CD14-positive monocyte (primary cell): ENCODE data around the gene ANO9. TPM values are rescaled to one million over a fixed set of nuclear protein-coding genes. Genes with fewer than 3 reads are reported as not detected.

Experiments
- DNase-seq, 3 donors: peaks; one replicate each; pipeline ENCODE4 v3.0.0-alpha.2; 2011 to 2022
- H2AFZ ChIP-seq: 2 replicates; pipeline ENCODE4 v1.6.0; 2012; ENCODE audit warnings: mild to moderate bottlenecking, low read depth, low read length, inconsistent platforms; ENCODE audit not compliant: insufficient read depth, poor library complexity, severe bottlenecking
- H3K27ac ChIP-seq, 2 donors: 1 replicate in 1 of 2; 2 replicates in 1 of 2; pipeline ENCODE4 v1.5.1; 2012 to 2013; ENCODE audit warnings: low read length in 2 of 2, control low read depth in 1 of 2, inconsistent platforms in 1 of 2, low read depth in 1 of 2, mild to moderate bottlenecking in 1 of 2
- H3K27me3 ChIP-seq, 2 donors: one replicate each; pipeline versions ENCODE4 v1.6.0 to v1.6.1; 2011 to 2013; ENCODE audit warnings: low read length in 2 of 2; ENCODE audit not compliant: control insufficient read depth in 2 of 2, insufficient read depth in 2 of 2
- H3K36me3 ChIP-seq, 2 donors: replicated peaks in 1 of 2; 1 replicate in 1 of 2; 2 replicates in 1 of 2; pipeline versions ENCODE4 v1.5.1 to v1.6.1; 2012 to 2013; ENCODE audit warnings: low read length in 2 of 2, control low read depth in 1 of 2, inconsistent platforms in 1 of 2, mild to moderate bottlenecking in 1 of 2; ENCODE audit not compliant: insufficient read depth in 2 of 2, control insufficient read depth in 1 of 2
- H3K4me1 ChIP-seq, 2 donors: 1 replicate in 1 of 2; 2 replicates in 1 of 2; pipeline versions ENCODE4 v1.5.1 to v1.6.1; 2012 to 2013; ENCODE audit warnings: low read length in 2 of 2, control low read depth in 1 of 2, inconsistent platforms in 1 of 2, mild to moderate bottlenecking in 1 of 2, moderate library complexity in 1 of 2; ENCODE audit not compliant: insufficient read depth in 2 of 2, control insufficient read depth in 1 of 2
- H3K4me2 ChIP-seq: replicated peaks from 2 replicates; pipeline ENCODE3; 2012; ENCODE audit warnings: low read length, moderate library complexity, mild to moderate bottlenecking; ENCODE audit not compliant: poor library complexity, severe bottlenecking; ENCODE audit errors: extremely low read depth
- H3K4me3 ChIP-seq, 3 experiments: fragments of 200-600 bp in 1 of 3; sonication (generic) in 1 of 3; replicated peaks in 1 of 3; 1 replicate in 2 of 3; 2 replicates in 1 of 3; pipeline ENCODE4 v1.5.1; 2011 to 2013; ENCODE audit warnings: low read length in 3 of 3, mild to moderate bottlenecking in 3 of 3, control low read depth in 2 of 3, low read depth in 2 of 3, inconsistent platforms in 1 of 3, moderate library complexity in 1 of 3
- H3K79me2 ChIP-seq: 2 replicates; pipeline ENCODE4 v1.6.0; 2012; ENCODE audit warnings: mild to moderate bottlenecking, control low read depth, inconsistent platforms, low read length, moderate library complexity; ENCODE audit not compliant: insufficient read depth
- H3K9ac ChIP-seq: 2 replicates; pipeline ENCODE4 v1.6.0; 2017; ENCODE audit warnings: low read length, mild to moderate bottlenecking; ENCODE audit not compliant: insufficient read depth, poor library complexity, severe bottlenecking
- H3K9me3 ChIP-seq, 2 donors: replicated peaks in 1 of 2; 1 replicate in 1 of 2; 2 replicates in 1 of 2; pipeline versions ENCODE4 v1.5.1 to v1.6.1; 2012 to 2013; ENCODE audit warnings: low read length in 2 of 2, control low read depth in 1 of 2; ENCODE audit not compliant: control insufficient read depth in 1 of 2, insufficient read depth in 1 of 2
- H4K20me1 ChIP-seq: 2 replicates; pipeline ENCODE4 v1.6.0; 2012; ENCODE audit warnings: mild to moderate bottlenecking, low read length, control low read depth, moderate library complexity; ENCODE audit not compliant: insufficient read depth
- H3K27ac Mint-ChIP-seq, 7 donors: one replicate each; pipeline ENCODE4 v1.8.0; 2020; ENCODE audit warnings: mild to moderate bottlenecking in 7 of 7, mixed read lengths in 7 of 7, moderate library complexity in 6 of 7, inconsistent platforms in 2 of 7
- H3K27me3 Mint-ChIP-seq, 3 donors: one replicate each; pipeline ENCODE4 v1.8.0; 2021 to 2022; ENCODE audit warnings: low read depth in 3 of 3, mild to moderate bottlenecking in 3 of 3, mixed read lengths in 3 of 3, moderate library complexity in 3 of 3, inconsistent platforms in 1 of 3
- H3K36me3 Mint-ChIP-seq, 2 donors: one replicate each; pipeline ENCODE4 v1.8.0; 2020; ENCODE audit warnings: mixed read lengths in 2 of 2, inconsistent platforms in 1 of 2, mild to moderate bottlenecking in 1 of 2
- H3K4me1 Mint-ChIP-seq: one replicate; pipeline ENCODE4 v1.8.0; 2020; ENCODE audit warnings: mild to moderate bottlenecking, mixed read lengths
- H3K4me3 Mint-ChIP-seq, 2 donors: one replicate each; pipeline ENCODE4 v1.8.0; 2020; ENCODE audit warnings: mild to moderate bottlenecking in 2 of 2, mixed read lengths in 2 of 2, moderate library complexity in 1 of 2
- H3K9me3 Mint-ChIP-seq, 7 donors: one replicate each; pipeline ENCODE4 v1.8.0; 2020 to 2022; ENCODE audit warnings: mixed read lengths in 7 of 7, mild to moderate bottlenecking in 6 of 7, moderate library complexity in 6 of 7, inconsistent platforms in 2 of 7
- CTCF ChIP-seq: fragments of 200-600 bp; IDR thresholded peaks from one replicate; pipeline ENCODE4 v1.8.0; 2022; ENCODE audit warnings: antibody characterized with exemption, mild to moderate bottlenecking
- WGBS: methylation state at CpG from one replicate; pipeline ENCODE4 v1.1.5; 2013; ENCODE audit warnings: missing lambda C conversion rate; ENCODE audit not compliant: insufficient coverage; 5-methylcytosine and 5-hydroxymethylcytosine counted together
- intact Hi-C, 2 donors: fragments of 100-400 bp; cut with micrococcal nuclease; formaldehyde crosslinking; loops; one replicate each; pipeline versions ENCODE4 v1.15.0 to v1.15.1; 2023
- polyA plus RNA-seq, 3 donors: library from polyadenylated mRNA; depleted of rRNA in 1 of 3; unstranded in 2 of 3; stranded (reverse) in 1 of 3; fragments of 300-500 nt in 2 of 3; fragments of >200 nt in 1 of 3; fragmentation: Illumina TruSeq in 2 of 3; gene quantifications; 1 replicate in 2 of 3; 2 replicates in 1 of 3; pipeline ENCODE4 v1.2.3, GENCODE V29; 2012 to 2021

Gene ANO9
- polyA plus RNA-seq, 3 donors = 0.18 to 0.24 TPM; not detected in 1

- TF ChIP-seq CTCF = no peak
- H3K4me1 Mint-ChIP-seq = peaks cover 24% of the 10 kb centered on the region
- Histone ChIP-seq H4K20me1 (peaks cover 15% of the 10 kb centered on the region), H3K27me3 (no peaks in the 10 kb centered on the region), H3K36me3 (peaks cover 0 to 2% of the 10 kb centered on the region in 2 donors), H3K79me2 (peaks cover 24% of the 10 kb centered on the region), H3K9ac (no peak overlapping the region), H3K4me2 (no peak overlapping the region), H3K4me1 (peaks cover 35 to 42% of the 10 kb centered on the region in 2 donors), H3K9me3 (no peaks in the 10 kb centered on the region), H3K4me3 (no peak overlapping the region), H3K27ac (no peak overlapping the region), H2AFZ (no peak overlapping the region)
- peak overlapping the region in 1 of 7 donors; percentile 8 for H3K27ac Mint-ChIP-seq
- no peak overlapping the region for H3K4me3 Mint-ChIP-seq
- H3K36me3 Mint-ChIP-seq = no peaks in the 10 kb centered on the region
- H3K9me3 Mint-ChIP-seq = no peaks in the 10 kb centered on the region
- DNase-seq = no peak
- WGBS = 86% methylated on average over 17 of the region's 18 CpGs
- H3K27me3 Mint-ChIP-seq = peaks cover 1 to 2% (median 1%) of the 10 kb centered on the region in 3 donors
- intact Hi-C loops = loop anchor here (5.0 kb wide), 3 partner anchors 37 to 173 kb away; partner anchors contain the start of genes PSMD13 (in 1 of the 2), RNH1 (in 1 of the 2) and SIRT3 (in 1 of the 2)
These were observed 32.0 kb downstream of the ANO9 start for GRCh38 chr11:409600-410483.

- H3K4me3 Mint-ChIP-seq = no peak overlapping the region
- H3K27ac Mint-ChIP-seq = peak overlapping the region in 1 of 7 donors; percentile 18
These were observed 32.7 kb downstream of the ANO9 start for GRCh38 chr11:409008-409599.

More at GRCh38 chr11:409008-409599, 32.7 kb downstream of the ANO9 start:
- no peak for DNase-seq
- H3K79me2 ChIP-seq = peaks cover 16% of the 10 kb centered on the region
- Mint-ChIP-seq H3K36me3 (no peaks in the 10 kb centered on the region), H3K4me1 (peaks cover 18% of the 10 kb centered on the region), H3K27me3 (peaks cover 1 to 5% (median 1%) of the 10 kb centered on the region in 3 donors), H3K9me3 (no peaks in the 10 kb centered on the region)
- 83% methylated on average over 6 of the region's 7 CpGs for WGBS
- no peak for TF ChIP-seq CTCF
- peaks cover 15% of the 10 kb centered on the region for H4K20me1 ChIP-seq
- no peak overlapping the region for H3K27ac ChIP-seq
- no peak overlapping the region for H3K9ac ChIP-seq
- no peaks in the 10 kb centered on the region for H3K9me3 ChIP-seq
- no peaks in the 10 kb centered on the region for H3K27me3 ChIP-seq
- no peak overlapping the region for H3K4me3 ChIP-seq
- intact Hi-C loops = loop anchor here in 1 of 2 donors (5.0 kb wide), 2 partner anchors 98 to 172 kb away; partner anchors contain the start of genes PSMD13, RNH1 and SIRT3
- peaks cover 0 to 2% of the 10 kb centered on the region in 2 donors for H3K36me3 ChIP-seq
- H3K4me2 ChIP-seq = no peak overlapping the region
- peaks cover 30 to 36% of the 10 kb centered on the region in 2 donors for H3K4me1 ChIP-seq
- no peak overlapping the region for H2AFZ ChIP-seq
